Smooth muscle cell (in vitro differentiated cells): ENCODE data around the gene POU3F1. TPM values are rescaled to one million over a fixed set of nuclear protein-coding genes. Genes with fewer than 3 reads are reported as not detected.

Experiments
- DNase-seq: peaks from one replicate; lab custom pipeline; 2025; ENCODE audit not compliant: unreplicated experiment; lab: John Stamatoyannopoulos, UW
- H2AFZ ChIP-seq: fragments of 200-600 bp; sonication (generic); 2 replicates; pipeline ENCODE4 v1.6.0; 2016; ENCODE audit warnings: antibody characterized with exemption, low read depth, mild to moderate bottlenecking
- H3F3A ChIP-seq: fragments of 200-600 bp; sonication (generic); 2 replicates; pipeline ENCODE4 v1.6.0; 2017; ENCODE audit warnings: antibody characterized with exemption, low read depth
- H3K27ac ChIP-seq: fragments of 200-600 bp; sonication (generic); 2 replicates; pipeline ENCODE4 v1.5.1; 2016; ENCODE audit warnings: low read depth, mild to moderate bottlenecking
- H3K27me3 ChIP-seq: fragments of 200-600 bp; sonication (generic); 2 replicates; pipeline ENCODE4 v1.6.1; 2016; ENCODE audit warnings: low read depth, mild to moderate bottlenecking
- H3K36me3 ChIP-seq: fragments of 200-600 bp; sonication (generic); 2 replicates; pipeline ENCODE4 v1.5.1; 2016; ENCODE audit warnings: low read depth
- H3K4me1 ChIP-seq: fragments of 200-600 bp; sonication (generic); 2 replicates; pipeline ENCODE4 v1.5.1; 2016; ENCODE audit warnings: low read depth
- H3K4me2 ChIP-seq: fragments of 200-600 bp; sonication (generic); 2 replicates; pipeline ENCODE4 v1.6.0; 2016; ENCODE audit warnings: mild to moderate bottlenecking
- H3K4me3 ChIP-seq: fragments of 200-600 bp; sonication (generic); 2 replicates; pipeline ENCODE4 v1.5.1; 2016; ENCODE audit warnings: mild to moderate bottlenecking
- H3K79me2 ChIP-seq: fragments of 200-600 bp; sonication (generic); 2 replicates; pipeline ENCODE4 v1.6.0; 2016; ENCODE audit warnings: low read depth, mild to moderate bottlenecking
- H3K9ac ChIP-seq: fragments of 200-600 bp; sonication (generic); 2 replicates; pipeline ENCODE4 v1.6.0; 2016; ENCODE audit warnings: low read depth
- H3K9me3 ChIP-seq: fragments of 200-600 bp; sonication (generic); replicated peaks from 2 replicates; pipeline ENCODE4 v1.5.1; 2016; ENCODE audit warnings: low read depth
- H4K20me1 ChIP-seq: fragments of 200-600 bp; sonication (generic); 2 replicates; pipeline ENCODE4 v1.6.0; 2016; ENCODE audit warnings: low read depth
- WGBS: methylation state at CpG from one replicate; pipeline ENCODE4 v1.1.7; 2016; ENCODE audit warnings: low lambda C conversion rate; 5-methylcytosine and 5-hydroxymethylcytosine counted together
- polyA plus RNA-seq: library from polyadenylated mRNA; unstranded; fragments of >200 nt; fragmentation: Nextera tagmentation; extraction: Ambion mirVana; gene quantifications from 2 replicates; pipeline ENCODE4 v1.2.1, GENCODE V29; 2016
- total RNA-seq: library from RNA; depleted of rRNA; stranded (reverse); fragments of >200 nt; gene quantifications from 2 replicates; pipeline ENCODE4 v1.2.3, GENCODE V29; 2014
- TF ChIP-seq, protein P1 (sequence below): fragments of 200-600 bp; sonication (generic); IDR thresholded peaks from 2 replicates; pipeline ENCODE4 v1.5.1; 2017; ENCODE audit warnings: borderline replicate concordance, mild to moderate bottlenecking, antibody characterized with exemption; ENCODE audit not compliant: insufficient read depth, poor library complexity, severe bottlenecking

The POU3F1 gene
- total and polyA plus RNA-seq, 2 experiments from 2014 or later = 0.55 TPM; not detected in 1

DNA sequence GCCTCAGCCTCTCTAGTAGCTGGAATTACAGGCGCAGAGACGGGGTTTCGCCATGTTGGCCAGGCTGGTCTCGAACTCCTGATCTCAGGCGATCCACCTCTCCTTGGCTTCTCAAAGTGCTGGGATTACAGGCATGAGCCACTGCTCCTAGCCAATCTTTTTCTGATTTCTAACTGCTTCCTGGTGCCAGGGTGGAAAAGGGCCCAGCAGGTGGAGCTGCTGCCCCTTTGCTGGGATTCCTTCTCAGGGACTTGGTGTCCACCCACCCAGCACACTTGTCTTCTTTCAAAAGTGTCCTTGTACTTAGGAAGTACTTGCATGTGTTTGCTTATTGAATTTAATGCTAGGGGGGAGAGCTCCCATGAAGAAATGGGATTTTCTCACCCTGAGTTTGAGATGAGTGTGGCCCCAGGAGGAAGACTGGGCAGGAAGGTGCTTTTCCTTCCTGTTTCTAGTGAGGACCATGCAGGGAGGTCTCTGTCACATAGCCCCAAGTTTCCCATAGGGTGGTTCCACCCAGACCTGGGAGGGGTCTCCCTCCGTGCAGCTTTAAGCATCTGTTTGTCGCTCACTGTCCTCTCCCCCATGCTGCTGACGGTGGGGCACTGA lies 19.9 kb downstream of the POU3F1 start:
- TF ChIP-seq, protein P1, sequence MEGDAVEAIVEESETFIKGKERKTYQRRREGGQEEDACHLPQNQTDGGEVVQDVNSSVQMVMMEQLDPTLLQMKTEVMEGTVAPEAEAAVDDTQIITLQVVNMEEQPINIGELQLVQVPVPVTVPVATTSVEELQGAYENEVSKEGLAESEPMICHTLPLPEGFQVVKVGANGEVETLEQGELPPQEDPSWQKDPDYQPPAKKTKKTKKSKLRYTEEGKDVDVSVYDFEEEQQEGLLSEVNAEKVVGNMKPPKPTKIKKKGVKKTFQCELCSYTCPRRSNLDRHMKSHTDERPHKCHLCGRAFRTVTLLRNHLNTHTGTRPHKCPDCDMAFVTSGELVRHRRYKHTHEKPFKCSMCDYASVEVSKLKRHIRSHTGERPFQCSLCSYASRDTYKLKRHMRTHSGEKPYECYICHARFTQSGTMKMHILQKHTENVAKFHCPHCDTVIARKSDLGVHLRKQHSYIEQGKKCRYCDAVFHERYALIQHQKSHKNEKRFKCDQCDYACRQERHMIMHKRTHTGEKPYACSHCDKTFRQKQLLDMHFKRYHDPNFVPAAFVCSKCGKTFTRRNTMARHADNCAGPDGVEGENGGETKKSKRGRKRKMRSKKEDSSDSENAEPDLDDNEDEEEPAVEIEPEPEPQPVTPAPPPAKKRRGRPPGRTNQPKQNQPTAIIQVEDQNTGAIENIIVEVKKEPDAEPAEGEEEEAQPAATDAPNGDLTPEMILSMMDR = peak; percentile 66
- 88% methylated on average over 8 of the region's 8 CpGs for WGBS
- H3K4me3 ChIP-seq = no peak overlapping the region
- peaks cover 24% of the 10 kb centered on the region for H3K36me3 ChIP-seq
- no peak overlapping the region for H3K9ac ChIP-seq
- no peak overlapping the region for H3K27ac ChIP-seq
- no peaks in the 10 kb centered on the region for H3K9me3 ChIP-seq
- H3K79me2 ChIP-seq = no peaks in the 10 kb centered on the region
- H4K20me1 ChIP-seq = peaks cover 7% of the 10 kb centered on the region
- peaks cover 43% of the 10 kb centered on the region for H3K4me1 ChIP-seq
- H3F3A ChIP-seq = peaks cover 12% of the 10 kb centered on the region
- no peak for DNase-seq
- H3K27me3 ChIP-seq = no peaks in the 10 kb centered on the region
- H3K4me2 ChIP-seq = no peak overlapping the region
- no peak overlapping the region for H2AFZ ChIP-seq

DNA sequence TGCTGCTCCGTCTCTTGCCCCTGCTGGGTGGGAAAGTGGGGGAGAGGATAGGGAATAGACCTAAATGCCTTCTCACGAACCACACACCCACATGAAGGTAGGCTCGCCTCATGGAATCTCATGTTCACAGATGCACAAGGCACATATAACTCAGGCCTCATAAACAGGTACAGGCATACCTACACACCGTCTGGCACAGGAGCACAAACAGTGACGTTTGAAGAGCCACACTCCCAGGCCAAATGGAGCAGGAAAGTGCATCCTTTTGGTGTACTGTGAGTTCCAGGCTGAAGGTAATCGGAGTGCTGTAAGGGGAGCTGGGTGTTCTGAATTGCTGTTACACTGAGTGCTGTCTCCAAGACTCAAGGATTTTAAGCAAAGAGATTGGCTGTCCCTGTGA lies 20.9 kb downstream of the POU3F1 start:
- Histone ChIP-seq H3K36me3 (peaks cover 24% of the 10 kb centered on the region), H3K4me1 (peaks cover 40% of the 10 kb centered on the region)

DNA sequence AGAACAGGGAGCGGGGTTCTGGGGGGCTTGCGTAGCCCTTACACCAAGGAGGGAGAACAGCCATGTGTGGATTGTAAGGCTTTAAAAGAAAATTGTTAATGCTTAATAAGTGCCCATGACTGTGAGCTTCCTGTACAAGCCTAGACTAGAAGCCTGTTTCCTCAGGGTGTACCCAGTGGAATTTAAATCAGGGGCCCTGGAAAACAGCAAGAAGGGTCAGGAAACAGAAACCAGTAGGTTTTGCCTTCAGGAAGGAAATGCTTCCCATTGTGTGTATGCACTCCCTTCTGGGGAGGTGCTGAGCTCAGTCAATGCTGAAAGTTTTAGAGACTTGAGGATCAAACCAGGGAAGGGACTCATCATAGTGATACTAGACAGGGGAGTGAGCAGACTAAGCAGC lies 21.4 kb downstream of the POU3F1 start:
- Histone ChIP-seq H3K4me3 (no peak overlapping the region), H3K36me3 (peaks cover 24% of the 10 kb centered on the region), H3K4me2 (no peak overlapping the region), H3K79me2 (peaks cover under 1% of the 10 kb centered on the region), H3K27ac (no peak overlapping the region), H3K4me1 (peaks cover 35% of the 10 kb centered on the region), H3K9ac (no peak overlapping the region), H3K9me3 (no peaks in the 10 kb centered on the region), H3F3A (peaks cover 10% of the 10 kb centered on the region), H3K27me3 (no peaks in the 10 kb centered on the region), H4K20me1 (peaks cover 10% of the 10 kb centered on the region), H2AFZ (no peak overlapping the region)
- no peak for DNase-seq
- TF ChIP-seq, protein P1 = no peak
- WGBS = 96% methylated on average over 2 of the region's 2 CpGs

More for the DNA sequence above, 20.9 kb downstream of the POU3F1 start:
- peaks cover 7% of the 10 kb centered on the region for H4K20me1 ChIP-seq
- DNase-seq = no peak
- H3F3A ChIP-seq = peaks cover 12% of the 10 kb centered on the region
- H3K9ac ChIP-seq = no peak overlapping the region
- no peak overlapping the region for H3K27ac ChIP-seq
- no peak overlapping the region for H2AFZ ChIP-seq
- TF ChIP-seq, protein P1 = no peak
- H3K9me3 ChIP-seq = no peaks in the 10 kb centered on the region
- H3K79me2 ChIP-seq = no peaks in the 10 kb centered on the region
- WGBS = 97% methylated on average over 6 of the region's 6 CpGs
- H3K4me2 ChIP-seq = no peak overlapping the region
- H3K4me3 ChIP-seq = no peak overlapping the region
- no peaks in the 10 kb centered on the region for H3K27me3 ChIP-seq

DNA sequence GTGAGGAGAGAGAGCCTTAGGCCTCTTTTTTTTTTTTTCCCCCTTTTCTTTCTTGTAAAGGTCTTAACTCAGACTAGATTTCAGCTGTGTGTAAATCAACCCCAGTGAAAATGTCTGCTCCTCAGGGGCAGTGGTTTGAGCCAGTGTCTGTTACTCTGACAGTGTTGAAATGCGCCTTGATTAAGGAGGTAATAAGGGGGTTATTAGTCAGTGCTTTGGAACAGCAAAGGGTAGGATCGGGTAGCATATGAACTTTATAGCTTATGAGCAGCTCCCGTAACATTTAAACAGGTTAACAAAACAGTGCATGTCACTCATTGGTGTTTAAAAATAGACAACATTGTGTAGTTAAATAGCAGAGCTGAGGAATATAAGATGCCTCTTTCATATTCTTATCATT lies 23.8 kb downstream of the POU3F1 start:
- no peak for DNase-seq
- peaks cover 31% of the 10 kb centered on the region for H4K20me1 ChIP-seq
- peaks cover 24% of the 10 kb centered on the region for H3K79me2 ChIP-seq
- TF ChIP-seq, protein P1 = no peak
- no peaks in the 10 kb centered on the region for H3F3A ChIP-seq
- peaks cover 11% of the 10 kb centered on the region for H3K4me1 ChIP-seq
- H3K9me3 ChIP-seq = no peaks in the 10 kb centered on the region
- H3K4me2 ChIP-seq = no peak overlapping the region
- H2AFZ ChIP-seq = no peak overlapping the region
- H3K9ac ChIP-seq = no peak overlapping the region
- no peak overlapping the region for H3K27ac ChIP-seq
- peaks cover 30% of the 10 kb centered on the region for H3K36me3 ChIP-seq
- WGBS = 94% methylated on average over 3 of the region's 3 CpGs
- no peaks in the 10 kb centered on the region for H3K27me3 ChIP-seq
- no peak overlapping the region for H3K4me3 ChIP-seq
